Gastrocnemius medialis (tissue), 4 donors: ENCODE results near the gene COL23A1. TPM values are rescaled to one million over a fixed set of nuclear protein-coding genes. Genes with fewer than 3 reads are reported as not detected.

Experiments used
- ATAC-seq, 2 donors: fragments of 150-250 bp; one replicate each; pipeline ENCODE4 v1.9.1; 2016
- DNase-seq, 2 donors: peaks; one replicate each; pipeline ENCODE4 v3.0.0-alpha.2; 2019
- H3K27ac ChIP-seq, 4 donors: fragments of 200-600 bp; sonication (generic); 1 replicate in 1 of 4; 2 replicates in 3 of 4; pipeline ENCODE4 v1.5.1; 2016 to 2018; ENCODE audit warnings: mild to moderate bottlenecking in 2 of 4, moderate library complexity in 1 of 4
- H3K27me3 ChIP-seq, 3 donors: fragments of 200-600 bp; sonication (generic) in 2 of 3; 1 replicate in 1 of 3; 2 replicates in 2 of 3; pipeline versions ENCODE4 v1.5.1 to v1.6.0; 2016 to 2019; ENCODE audit warnings: mild to moderate bottlenecking in 1 of 3, moderate library complexity in 1 of 3
- H3K36me3 ChIP-seq, 2 donors: fragments of 200-600 bp; sonication (generic) in 1 of 2; one replicate each; pipeline ENCODE4 v1.5.1; 2017 to 2018
- H3K4me1 ChIP-seq, 2 donors: fragments of 200-600 bp; sonication (generic) in 1 of 2; one replicate each; pipeline ENCODE4 v1.5.1; 2016 to 2017; ENCODE audit warnings: mild to moderate bottlenecking in 2 of 2
- H3K4me3 ChIP-seq, 4 donors: fragments of 200-600 bp; sonication (generic) in 3 of 4; 1 replicate in 1 of 4; 2 replicates in 3 of 4; pipeline ENCODE4 v1.5.1; 2016 to 2019; ENCODE audit warnings: mild to moderate bottlenecking in 2 of 4
- H3K9me3 ChIP-seq, 3 donors: fragments of 200-600 bp; sonication (generic) in 2 of 3; 1 replicate in 1 of 3; 2 replicates in 2 of 3; pipeline ENCODE4 v1.5.1; 2016 to 2019
- POLR2A ChIP-seq, 2 donors: fragments of 450-650 bp; IDR thresholded peaks; one replicate each; pipeline ENCODE4 v1.6.1; 2017; ENCODE audit warnings: antibody characterized with exemption in 2 of 2, mild to moderate bottlenecking in 2 of 2, moderate library complexity in 2 of 2
- in situ Hi-C, 4 donors: fragments of 200-750 bp; cut with MboI; loops; one replicate each; pipeline versions ENCODE4 v1.15.0 to v1.8.0; 2017; ENCODE audit warnings: low sequenced_read_pairs in 4 of 4
- intact Hi-C: fragments of 100-400 bp; cut with DNase I; formaldehyde crosslinking; loops from one replicate; pipeline ENCODE4 v1.15.1; 2023; ENCODE audit warnings: low total_unique reads
- total RNA-seq, 4 donors: library from RNA; depleted of rRNA; stranded (reverse); fragments of >200 nt; gene quantifications; one replicate each; pipeline versions ENCODE4 v1.1.0 to v1.2.3, GENCODE V29; 2016
- TF ChIP-seq, protein P1 (sequence below), 5 experiments: fragments of 450-650 bp in 3 of 5; fragments of 200-600 bp in 2 of 5; sonication (generic) in 2 of 5; IDR thresholded peaks in 4 of 5; conservative IDR thresholded peaks in 1 of 5; 1 replicate in 4 of 5; 2 replicates in 1 of 5; pipeline ENCODE4 v1.5.1; 2016 to 2019; ENCODE audit warnings: antibody characterized with exemption in 5 of 5, mild to moderate bottlenecking in 3 of 5, moderate library complexity in 3 of 5

The COL23A1 gene
- total RNA-seq, 4 donors from 2014 or later: 0.62 to 1.1 (median 0.97) TPM; not detected in 1

DNA sequence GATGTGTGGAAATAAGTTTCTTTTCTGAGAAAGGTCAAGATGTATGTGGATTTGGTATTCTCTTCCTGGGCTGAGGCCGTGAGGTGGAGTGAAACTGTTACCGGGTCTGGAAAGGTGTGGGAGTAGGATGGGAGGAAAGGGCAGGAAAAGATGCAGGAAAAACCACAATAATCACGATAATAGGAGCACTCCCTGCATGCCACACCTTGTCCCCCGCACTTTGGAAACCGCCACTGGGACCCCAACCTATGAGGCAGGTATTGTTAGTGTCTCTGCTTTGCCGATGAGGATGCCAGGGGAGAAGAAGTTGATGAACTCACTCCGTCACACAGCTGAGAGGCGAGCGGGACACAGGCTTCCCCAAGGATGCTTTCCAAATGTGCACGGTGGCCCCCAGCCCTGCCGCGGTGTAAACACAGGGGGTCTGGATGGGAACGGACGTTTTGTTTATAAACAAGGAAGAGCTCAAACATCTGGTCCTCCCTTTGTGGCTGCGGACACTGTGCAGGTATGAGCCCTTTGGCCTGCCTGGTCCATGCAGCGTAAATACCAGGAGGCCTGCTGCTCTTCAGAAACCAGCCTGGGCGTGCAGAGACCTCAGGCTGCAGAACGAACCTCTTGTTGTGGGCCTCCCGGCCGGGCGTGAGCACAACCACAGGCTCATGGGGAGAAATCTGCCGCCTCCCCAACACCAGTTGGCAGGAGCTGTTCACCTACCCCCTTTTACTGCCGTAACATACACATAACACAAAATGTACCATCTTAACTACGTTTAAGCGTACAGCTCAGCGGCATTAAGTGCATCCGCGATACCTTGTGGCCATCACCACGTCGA, 126.7 kb downstream of the COL23A1 start:
- Histone ChIP-seq H3K9me3 (no peaks in the 10 kb centered on the region), H3K36me3 (no peaks in the 10 kb centered on the region), H3K27me3 (no peaks in the 10 kb centered on the region), H3K27ac (no peak overlapping the region), H3K4me3 (no peak overlapping the region), H3K4me1 (peaks cover 0 to 3% of the 10 kb centered on the region in 2 donors)
- TF ChIP-seq POLR2A (IDR thresholded peaks at IDR 0.05): no peak
- TF ChIP-seq, protein P1, sequence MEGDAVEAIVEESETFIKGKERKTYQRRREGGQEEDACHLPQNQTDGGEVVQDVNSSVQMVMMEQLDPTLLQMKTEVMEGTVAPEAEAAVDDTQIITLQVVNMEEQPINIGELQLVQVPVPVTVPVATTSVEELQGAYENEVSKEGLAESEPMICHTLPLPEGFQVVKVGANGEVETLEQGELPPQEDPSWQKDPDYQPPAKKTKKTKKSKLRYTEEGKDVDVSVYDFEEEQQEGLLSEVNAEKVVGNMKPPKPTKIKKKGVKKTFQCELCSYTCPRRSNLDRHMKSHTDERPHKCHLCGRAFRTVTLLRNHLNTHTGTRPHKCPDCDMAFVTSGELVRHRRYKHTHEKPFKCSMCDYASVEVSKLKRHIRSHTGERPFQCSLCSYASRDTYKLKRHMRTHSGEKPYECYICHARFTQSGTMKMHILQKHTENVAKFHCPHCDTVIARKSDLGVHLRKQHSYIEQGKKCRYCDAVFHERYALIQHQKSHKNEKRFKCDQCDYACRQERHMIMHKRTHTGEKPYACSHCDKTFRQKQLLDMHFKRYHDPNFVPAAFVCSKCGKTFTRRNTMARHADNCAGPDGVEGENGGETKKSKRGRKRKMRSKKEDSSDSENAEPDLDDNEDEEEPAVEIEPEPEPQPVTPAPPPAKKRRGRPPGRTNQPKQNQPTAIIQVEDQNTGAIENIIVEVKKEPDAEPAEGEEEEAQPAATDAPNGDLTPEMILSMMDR (IDR thresholded peaks at IDR 0.05 in 4 of 5, conservative IDR thresholded peaks at IDR 0.05 in 1 of 5): no peak
- no peak for ATAC-seq
- in situ Hi-C loops: no loop called here
- intact Hi-C loops: loop anchor here (5.0 kb wide), 1 partner anchor 181 kb away; no protein-coding TSS in a partner anchor
- no peak for DNase-seq

DNA sequence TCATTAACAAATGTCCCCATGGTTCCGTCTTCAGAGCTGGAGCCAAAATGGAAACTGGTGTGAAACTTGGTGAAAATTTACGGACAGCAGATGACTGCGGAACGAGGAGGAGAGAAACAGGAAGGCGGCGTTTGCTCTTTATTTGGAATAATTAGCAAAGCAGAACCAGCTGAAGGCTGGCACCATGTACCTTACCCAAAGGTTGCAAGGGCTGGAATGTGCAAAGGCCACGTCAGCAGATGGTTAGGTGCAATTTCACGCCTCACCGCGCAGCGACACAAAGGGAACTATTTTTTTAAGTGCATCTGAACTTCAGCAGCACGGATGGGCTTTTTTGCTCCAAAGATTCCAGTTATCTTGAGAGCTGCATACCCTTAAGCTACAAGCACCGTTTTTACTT, 127.4 kb downstream of the COL23A1 start:
- no peak for ATAC-seq
- Histone ChIP-seq H3K9me3 (no peaks in the 10 kb centered on the region), H3K36me3 (no peaks in the 10 kb centered on the region), H3K4me1 (peaks cover 0 to 3% of the 10 kb centered on the region in 2 donors), H3K4me3 (no peak overlapping the region), H3K27me3 (no peaks in the 10 kb centered on the region), H3K27ac (no peak overlapping the region)
- in situ Hi-C loops (no loop called here), intact Hi-C loops (loop anchor here (5.0 kb wide), 1 partner anchor 181 kb away; no protein-coding TSS in a partner anchor)
- TF ChIP-seq POLR2A (IDR thresholded peaks at IDR 0.05): no peak
- TF ChIP-seq, protein P1 (IDR thresholded peaks at IDR 0.05 in 4 of 5, conservative IDR thresholded peaks at IDR 0.05 in 1 of 5): no peak
- no peak for DNase-seq

DNA sequence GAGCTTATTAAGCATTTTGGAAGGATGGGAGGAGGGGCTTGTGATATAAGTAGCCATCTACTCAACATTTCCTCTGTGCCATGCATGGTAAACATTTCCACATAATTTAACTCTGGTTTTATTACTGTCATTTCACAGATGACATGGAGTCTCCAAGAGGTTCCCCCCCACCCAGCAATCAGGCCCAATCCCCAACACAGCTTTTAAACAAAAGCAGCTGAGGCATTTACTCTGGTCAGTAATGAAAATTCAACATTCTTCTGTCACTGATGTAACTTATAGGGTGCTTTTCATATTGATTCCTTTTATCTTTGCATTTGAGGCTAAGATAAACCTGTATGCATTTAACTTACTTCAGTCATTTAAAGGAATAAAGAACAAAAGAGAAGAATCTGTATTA, 128.1 kb downstream of the COL23A1 start:
- Histone ChIP-seq H3K36me3 (no peaks in the 10 kb centered on the region), H3K27me3 (no peaks in the 10 kb centered on the region), H3K27ac (no peak overlapping the region), H3K9me3 (no peaks in the 10 kb centered on the region), H3K4me3 (no peak overlapping the region), H3K4me1 (peaks cover 0 to 3% of the 10 kb centered on the region in 2 donors)
- DNase-seq (no peak), ATAC-seq (no peak)
- in situ Hi-C loops (no loop called here), intact Hi-C loops (loop anchor here (5.0 kb wide), 1 partner anchor 180 kb away; no protein-coding TSS in a partner anchor)
- TF ChIP-seq POLR2A (IDR thresholded peaks at IDR 0.05): no peak
- TF ChIP-seq, protein P1 (IDR thresholded peaks at IDR 0.05 in 4 of 5, conservative IDR thresholded peaks at IDR 0.05 in 1 of 5): no peak

DNA sequence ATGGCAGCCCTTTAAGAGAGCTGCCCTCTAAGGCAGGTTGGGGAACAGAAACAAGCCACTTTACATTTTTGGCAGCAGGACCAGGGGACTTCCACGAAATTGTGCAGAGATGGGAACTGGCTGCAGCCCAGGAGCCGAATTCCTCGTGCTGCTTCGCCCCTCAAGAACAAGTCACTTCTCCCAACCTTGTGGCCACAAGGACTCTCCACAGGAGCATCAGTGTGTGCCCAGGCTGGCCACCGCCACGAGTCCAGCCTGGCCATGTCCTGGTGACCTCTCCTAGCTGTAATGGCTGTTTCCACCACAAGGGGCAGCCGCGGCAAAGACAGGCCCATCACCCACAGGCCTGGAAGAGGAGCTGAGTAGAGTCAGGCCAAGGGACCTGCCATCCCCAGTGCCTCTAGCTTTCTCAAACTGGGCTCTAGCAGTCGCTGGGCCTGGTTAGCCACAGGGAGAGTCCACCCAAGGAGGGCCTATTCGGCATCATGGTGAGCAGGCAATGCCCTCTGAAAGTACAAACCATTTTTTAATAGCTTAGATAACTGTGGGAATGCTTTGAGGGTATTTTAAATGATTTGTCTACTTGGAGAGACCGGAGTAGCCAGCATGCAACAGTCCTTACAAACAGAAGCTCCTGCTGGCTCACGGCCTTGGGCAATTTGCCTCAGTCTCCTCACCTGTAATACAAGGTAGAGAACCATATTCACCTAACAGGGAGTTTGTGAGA, 129.0 kb downstream of the COL23A1 start:
- no peak overlapping the region for H3K27ac ChIP-seq
- TF ChIP-seq POLR2A (IDR thresholded peaks at IDR 0.05): no peak
- TF ChIP-seq, protein P1 (IDR thresholded peaks at IDR 0.05 in 4 of 5, conservative IDR thresholded peaks at IDR 0.05 in 1 of 5): peak; percentile 69 to 88 (median 80)
- H3K4me3 ChIP-seq: no peak overlapping the region
- no peaks in the 10 kb centered on the region for H3K36me3 ChIP-seq
- peaks cover 0 to 3% of the 10 kb centered on the region in 2 donors for H3K4me1 ChIP-seq
- in situ Hi-C loops: no loop called here
- H3K9me3 ChIP-seq: no peaks in the 10 kb centered on the region
- ATAC-seq (peak; percentile 97 to 100), DNase-seq (peak; percentile 49 to 74)
- intact Hi-C loops: loop anchor here (1.0 to 5.0 kb wide), 3 partner anchors 89 to 179 kb away; partner anchors contain the start of gene COL23A1
- H3K27me3 ChIP-seq: no peaks in the 10 kb centered on the region
